Prostate gland (tissue), 2 donors: ENCODE data around the gene HIVEP3.

Experiments used
- CTCF ChIP-seq, 4 experiments: fragments of 200-600 bp in 2 of 4; fragments of 450-650 bp in 2 of 4; sonication (generic) in 2 of 4; IDR thresholded peaks; 1 replicate in 3 of 4; 2 replicates in 1 of 4; pipeline ENCODE4 v1.5.1; 2016 to 2019; ENCODE audit warnings: antibody characterized with exemption in 4 of 4, mild to moderate bottlenecking in 2 of 4, moderate library complexity in 2 of 4
- POLR2A ChIP-seq: fragments of 450-650 bp; IDR thresholded peaks from one replicate; pipeline ENCODE4 v1.6.1; 2016; ENCODE audit warnings: antibody characterized with exemption, mild to moderate bottlenecking
- POLR2AphosphoS5 ChIP-seq: sonication (generic); formaldehyde crosslinking; IDR thresholded peaks from one replicate; pipeline ENCODE4 v1.6.1; 2017; ENCODE audit warnings: antibody characterized with exemption

GRCh38 chr1:41535716-41536115 is 383.0 kb downstream of the HIVEP3 start:
- TF ChIP-seq CTCF (IDR thresholded peaks at IDR 0.05) (no peak), POLR2AphosphoS5 (no peak), POLR2A (no peak)
